Gastrocnemius medialis (tissue), 4 donors: ENCODE results near the gene FAM107B.

ENCODE experiments used
- POLR2A ChIP-seq, 2 donors: fragments of 450-650 bp; IDR thresholded peaks; one replicate each; pipeline ENCODE4 v1.6.1; 2017; ENCODE audit warnings: antibody characterized with exemption in 2 of 2, mild to moderate bottlenecking in 2 of 2, moderate library complexity in 2 of 2
- TF ChIP-seq, protein P1 (sequence below), 5 experiments: fragments of 450-650 bp in 3 of 5; fragments of 200-600 bp in 2 of 5; sonication (generic) in 2 of 5; IDR thresholded peaks in 4 of 5; conservative IDR thresholded peaks in 1 of 5; 1 replicate in 4 of 5; 2 replicates in 1 of 5; pipeline ENCODE4 v1.5.1; 2016 to 2019; ENCODE audit warnings: antibody characterized with exemption in 5 of 5, mild to moderate bottlenecking in 3 of 5, moderate library complexity in 3 of 5

- TF ChIP-seq, protein P1, sequence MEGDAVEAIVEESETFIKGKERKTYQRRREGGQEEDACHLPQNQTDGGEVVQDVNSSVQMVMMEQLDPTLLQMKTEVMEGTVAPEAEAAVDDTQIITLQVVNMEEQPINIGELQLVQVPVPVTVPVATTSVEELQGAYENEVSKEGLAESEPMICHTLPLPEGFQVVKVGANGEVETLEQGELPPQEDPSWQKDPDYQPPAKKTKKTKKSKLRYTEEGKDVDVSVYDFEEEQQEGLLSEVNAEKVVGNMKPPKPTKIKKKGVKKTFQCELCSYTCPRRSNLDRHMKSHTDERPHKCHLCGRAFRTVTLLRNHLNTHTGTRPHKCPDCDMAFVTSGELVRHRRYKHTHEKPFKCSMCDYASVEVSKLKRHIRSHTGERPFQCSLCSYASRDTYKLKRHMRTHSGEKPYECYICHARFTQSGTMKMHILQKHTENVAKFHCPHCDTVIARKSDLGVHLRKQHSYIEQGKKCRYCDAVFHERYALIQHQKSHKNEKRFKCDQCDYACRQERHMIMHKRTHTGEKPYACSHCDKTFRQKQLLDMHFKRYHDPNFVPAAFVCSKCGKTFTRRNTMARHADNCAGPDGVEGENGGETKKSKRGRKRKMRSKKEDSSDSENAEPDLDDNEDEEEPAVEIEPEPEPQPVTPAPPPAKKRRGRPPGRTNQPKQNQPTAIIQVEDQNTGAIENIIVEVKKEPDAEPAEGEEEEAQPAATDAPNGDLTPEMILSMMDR (IDR thresholded peaks at IDR 0.05 in 4 of 5, conservative IDR thresholded peaks at IDR 0.05 in 1 of 5), result no peak
- TF ChIP-seq POLR2A (IDR thresholded peaks at IDR 0.05), result no peak
Measured at GRCh38 chr10:14543904-14544210, 230.8 kb downstream of the FAM107B start.
